Neural progenitor cell (in vitro differentiated cells): Measurements from ENCODE around the gene RUVBL2. TPM values are rescaled to one million over a fixed set of nuclear protein-coding genes. Genes with fewer than 3 reads are reported as not detected.
A peak's percentile ranks its signal among the peaks of the same experiment; 100 is the strongest.
"Not testable (repeated sequence)": the region's sequence is repeated elsewhere in the genome, so short reads cannot be mapped to it uniquely, and the experiment has no call there.

Experiments used
- DNase-seq: peaks from one replicate; pipeline ENCODE4 v3.0.0-alpha.2; 2016; ENCODE audit warnings: low spot score
- H2AFZ ChIP-seq: fragments of 200-600 bp; sonication (generic); replicated peaks from 2 replicates; pipeline ENCODE4 v1.6.1; 2016; ENCODE audit warnings: antibody characterized with exemption
- H3F3A ChIP-seq: fragments of 200-600 bp; sonication (generic); 2 replicates; pipeline ENCODE4 v1.6.1; 2016; ENCODE audit warnings: antibody characterized with exemption, low read depth
- H3K27ac ChIP-seq: fragments of 200-600 bp; sonication (generic); 2 replicates; pipeline ENCODE4 v1.5.1; 2016; ENCODE audit warnings: mild to moderate bottlenecking
- H3K27me3 ChIP-seq: fragments of 200-600 bp; sonication (generic); 2 replicates; pipeline ENCODE4 v1.6.1; 2016; ENCODE audit warnings: mild to moderate bottlenecking, moderate library complexity
- H3K36me3 ChIP-seq: fragments of 200-600 bp; sonication (generic); 2 replicates; pipeline ENCODE4 v1.5.1; 2016
- H3K4me1 ChIP-seq: fragments of 200-600 bp; sonication (generic); 2 replicates; pipeline ENCODE4 v1.6.1; 2016; ENCODE audit warnings: mixed run types
- H3K4me2 ChIP-seq: fragments of 200-600 bp; sonication (generic); 2 replicates; pipeline ENCODE4 v1.6.1; 2016
- H3K4me3 ChIP-seq: fragments of 200-600 bp; sonication (generic); 2 replicates; pipeline ENCODE4 v1.5.1; 2016
- H3K79me2 ChIP-seq: fragments of 200-600 bp; sonication (generic); 2 replicates; pipeline ENCODE4 v1.6.1; 2016; ENCODE audit warnings: low read depth
- H3K9ac ChIP-seq: fragments of 200-600 bp; sonication (generic); 2 replicates; pipeline ENCODE4 v1.6.1; 2016
- H3K9me3 ChIP-seq: fragments of 200-600 bp; sonication (generic); 2 replicates; pipeline ENCODE4 v1.5.1; 2016; ENCODE audit warnings: low read depth
- H4K20me1 ChIP-seq: fragments of 200-600 bp; sonication (generic); 2 replicates; pipeline ENCODE4 v1.6.1; 2016; ENCODE audit warnings: low read depth
- H3K27ac Mint-ChIP-seq: 3 replicates; pipeline ENCODE4 v1.8.0; 2021; ENCODE audit warnings: mixed read lengths
- H3K27me3 Mint-ChIP-seq: 2 replicates; pipeline ENCODE4 v1.8.0; 2022; ENCODE audit warnings: low read depth, mild to moderate bottlenecking, inconsistent platforms, moderate library complexity, mixed read lengths; ENCODE audit not compliant: insufficient read depth
- H3K36me3 Mint-ChIP-seq: 3 replicates; pipeline ENCODE4 v1.8.0; 2021; ENCODE audit warnings: mixed read lengths
- H3K4me1 Mint-ChIP-seq: 3 replicates; pipeline ENCODE4 v1.8.0; 2021; ENCODE audit warnings: mixed read lengths
- H3K4me3 Mint-ChIP-seq: 3 replicates; pipeline ENCODE4 v1.8.0; 2021; ENCODE audit warnings: mild to moderate bottlenecking, moderate library complexity, mixed read lengths
- H3K9me3 Mint-ChIP-seq: 3 replicates; pipeline ENCODE4 v1.8.0; 2020; ENCODE audit warnings: mixed read lengths
- CTCF ChIP-seq: fragments of 200-600 bp; sonication (generic); IDR thresholded peaks from 2 replicates; pipeline ENCODE4 v1.5.1; 2017; ENCODE audit warnings: antibody characterized with exemption, mild to moderate bottlenecking
- EZH2 ChIP-seq: fragments of 200-600 bp; sonication (generic); IDR thresholded peaks from 2 replicates; pipeline ENCODE4 v1.6.1; 2017; ENCODE audit warnings: antibody characterized with exemption, mild to moderate bottlenecking, moderate library complexity
- EZH2phosphoT487 ChIP-seq: fragments of 200-600 bp; sonication (generic); IDR thresholded peaks from 2 replicates; pipeline ENCODE4 v1.6.1; 2017; ENCODE audit warnings: antibody characterized with exemption
- total RNA-seq: library from RNA; depleted of rRNA; stranded (reverse); fragments of >200 nt; gene quantifications from 2 replicates; pipeline ENCODE4 v1.2.3, GENCODE V29; 2015; ENCODE audit warnings: low replicate concordance

RUVBL2 gene
- total RNA-seq, 1 donor from 2014 or later: 67.0 TPM

GRCh38 chr19:49049011-49049410 lies 55.3 kb downstream of the RUVBL2 start, which contains the start of gene CGB8:
CGB8 (minus strand) TSS chr19:49049111; CDS start chr19:49048739, 372 bp downstream.
- not testable (repeated sequence) for H3K9me3 ChIP-seq, H3K27me3 ChIP-seq, H3K27ac Mint-ChIP-seq, H3K27ac ChIP-seq, H2AFZ ChIP-seq, H3K4me2 ChIP-seq, H3K4me1 ChIP-seq, H3K4me3 ChIP-seq, H4K20me1 ChIP-seq, H3K27me3 Mint-ChIP-seq, H3K4me1 Mint-ChIP-seq, H3K79me2 ChIP-seq, H3F3A ChIP-seq, H3K9ac ChIP-seq, H3K9me3 Mint-ChIP-seq, H3K4me3 Mint-ChIP-seq, DNase-seq, H3K36me3 ChIP-seq, H3K36me3 Mint-ChIP-seq

GRCh38 chr19:49049834-49050233 lies 56.1 kb downstream of the RUVBL2 start:
- not testable (repeated sequence) for H3K9me3 Mint-ChIP-seq, H3K4me1 ChIP-seq, H3K27ac ChIP-seq, H3K4me3 Mint-ChIP-seq, H3K4me3 ChIP-seq, H3K27ac Mint-ChIP-seq, H3K9ac ChIP-seq, H3K79me2 ChIP-seq, H3F3A ChIP-seq, H3K36me3 Mint-ChIP-seq, H3K4me1 Mint-ChIP-seq, H3K4me2 ChIP-seq, H4K20me1 ChIP-seq, H3K27me3 ChIP-seq, DNase-seq, H3K27me3 Mint-ChIP-seq, H3K36me3 ChIP-seq, H3K9me3 ChIP-seq, H2AFZ ChIP-seq

- H3K27ac Mint-ChIP-seq, H3K4me1 Mint-ChIP-seq: not testable (repeated sequence)
Measured at GRCh38 chr19:49050376-49051033, 56.8 kb downstream of the RUVBL2 start.

GRCh38 chr19:49056101-49056901 lies 62.6 kb downstream of the RUVBL2 start:
- no peaks in the 10 kb centered on the region for H3K9me3 Mint-ChIP-seq
- H3K27me3 Mint-ChIP-seq: peaks cover 40% of the 10 kb centered on the region
- peaks cover 13% of the 10 kb centered on the region for H3K4me1 ChIP-seq
- peak; percentile 87 for DNase-seq
- no peaks in the 10 kb centered on the region for H3K36me3 ChIP-seq
- H3K27me3 ChIP-seq: peaks cover 64% of the 10 kb centered on the region
- peaks cover 22% of the 10 kb centered on the region for H3K4me1 Mint-ChIP-seq
- peak overlapping the region; percentile 48 for H3K4me3 ChIP-seq
- H3K4me2 ChIP-seq: peak overlapping the region; percentile 76
- H2AFZ ChIP-seq: peak overlapping the region; percentile 75
- H3K36me3 Mint-ChIP-seq: no peaks in the 10 kb centered on the region
- H3K79me2 ChIP-seq: no peaks in the 10 kb centered on the region
- no peaks in the 10 kb centered on the region for H3K9me3 ChIP-seq
- H3F3A ChIP-seq: no peaks in the 10 kb centered on the region
- peaks cover 5% of the 10 kb centered on the region for H4K20me1 ChIP-seq
- peak; percentile 84 for TF ChIP-seq EZH2
- TF ChIP-seq EZH2phosphoT487: peak; percentile 85
- TF ChIP-seq CTCF: peak; percentile 52
- no peak overlapping the region for H3K9ac ChIP-seq
- H3K4me3 Mint-ChIP-seq: peak overlapping the region; percentile 78
- H3K27ac ChIP-seq: no peak overlapping the region
- no peak overlapping the region for H3K27ac Mint-ChIP-seq

More at GRCh38 chr19:49050376-49051033, 56.8 kb downstream of the RUVBL2 start:
- H3K9me3 ChIP-seq, H3K36me3 ChIP-seq, H3K79me2 ChIP-seq, H3K4me1 ChIP-seq, H2AFZ ChIP-seq, H3K4me2 ChIP-seq, H3K36me3 Mint-ChIP-seq, H3K4me3 Mint-ChIP-seq, H3K9me3 Mint-ChIP-seq, H3K9ac ChIP-seq, H3K27me3 ChIP-seq, H3K4me3 ChIP-seq, H4K20me1 ChIP-seq, DNase-seq, H3K27ac ChIP-seq, H3K27me3 Mint-ChIP-seq, H3F3A ChIP-seq: not testable (repeated sequence)
